Endothelial cell of umbilical vein (primary cell): Measurements from ENCODE around the gene RPS25. TPM values are rescaled to one million over a fixed set of nuclear protein-coding genes. Genes with fewer than 3 reads are reported as not detected.

Experiments used
- BruUV-seq: library from RNA; stranded (reverse); fragments of 400-500 nt; replicated peaks from 2 replicates; lab custom pipeline; 2021; lab: Mats Ljungman, UMichigan
- CTCF ChIA-PET: fragments of 300-600, 350-600 bp; sonication (Branson Sonifier 250); formaldehyde crosslinking; loops from one replicate; lab custom pipeline; 2021; ENCODE audit warnings: antibody characterized with exemption, inconsistent platforms; lab: Charles Lee
- POLR2A ChIA-PET: fragments of 300-600, 350-600 bp; sonication (Branson Sonifier 250); formaldehyde crosslinking; loops from one replicate; lab custom pipeline; 2021; ENCODE audit warnings: antibody characterized with exemption, inconsistent platforms; lab: Charles Lee
- DNase-seq: peaks from one replicate; pipeline ENCODE4 v3.0.0-alpha.2; 2011; ENCODE audit warnings: low read depth, low spot score
- FAIRE-seq: peaks from 2 replicates; lab custom pipeline; 2011; peaks lifted over from hg19 to GRCh38; lab: Jason Lieb, UNC
- H2AFZ ChIP-seq: 2 replicates; pipeline ENCODE4 v1.6.0; 2012; ENCODE audit warnings: low read depth, low read length, control low read depth, inconsistent platforms
- H3K27ac ChIP-seq: 2 replicates; pipeline ENCODE4 v1.5.1; 2011; ENCODE audit warnings: low read depth, mild to moderate bottlenecking, control low read depth, low read length, moderate library complexity; ENCODE audit not compliant: insufficient read depth
- H3K27me3 ChIP-seq, 2 experiments: 2 replicates each; pipeline versions ENCODE4 v1.6.0 to v1.6.1; 2011; ENCODE audit warnings: low read length in 2 of 2, mixed read lengths in 1 of 2; ENCODE audit not compliant: control insufficient read depth in 2 of 2, insufficient read depth in 2 of 2
- H3K36me3 ChIP-seq, 2 experiments: 2 replicates in 1 of 2; 3 replicates in 1 of 2; pipeline ENCODE4 v1.5.1; 2011; ENCODE audit warnings: low read length in 2 of 2, mild to moderate bottlenecking in 1 of 2, moderate library complexity in 1 of 2; ENCODE audit not compliant: control insufficient read depth in 2 of 2, insufficient read depth in 2 of 2; ENCODE audit errors: extremely low read depth in 1 of 2
- H3K4me1 ChIP-seq: 3 replicates; pipeline ENCODE4 v1.5.1; 2011; ENCODE audit warnings: mild to moderate bottlenecking, low read length; ENCODE audit not compliant: control insufficient read depth, insufficient read depth; ENCODE audit errors: extremely low read depth
- H3K4me2 ChIP-seq: 2 replicates; pipeline ENCODE4 v1.6.1; 2011; ENCODE audit warnings: low read length, control low read depth, mixed read lengths; ENCODE audit not compliant: insufficient read depth
- H3K4me3 ChIP-seq, 3 experiments: fragments of 200-600 bp in 1 of 3; sonication (generic), shearing (Covaris generic) in 1 of 3; replicated peaks in 1 of 3; 2 replicates each; pipeline ENCODE4 v1.5.1; 2011 to 2016; ENCODE audit warnings: control low read depth in 3 of 3, low read length in 3 of 3, mild to moderate bottlenecking in 2 of 3, inconsistent platforms in 1 of 3, low read depth in 1 of 3, moderate library complexity in 1 of 3; ENCODE audit not compliant: insufficient read depth in 1 of 3
- H3K79me2 ChIP-seq: 2 replicates; pipeline ENCODE4 v1.6.0; 2012; ENCODE audit warnings: low read length, inconsistent platforms; ENCODE audit not compliant: control insufficient read depth, insufficient read depth
- H3K9ac ChIP-seq: replicated peaks from 2 replicates; pipeline ENCODE3; 2011; ENCODE audit warnings: low read length, control low read depth; ENCODE audit not compliant: insufficient read depth; ENCODE audit errors: extremely low read depth
- H3K9me1 ChIP-seq: replicated peaks from 3 replicates; pipeline ENCODE4 v1.6.0; 2011; ENCODE audit warnings: mild to moderate bottlenecking, low read length; ENCODE audit not compliant: control insufficient read depth, insufficient read depth; ENCODE audit errors: extremely low read depth
- H3K9me3 ChIP-seq: replicated peaks from 2 replicates; pipeline ENCODE4 v1.5.1; 2012; ENCODE audit warnings: low read length, inconsistent platforms; ENCODE audit not compliant: control insufficient read depth, insufficient read depth
- H4K20me1 ChIP-seq: replicated peaks from 2 replicates; pipeline ENCODE3; 2011; ENCODE audit warnings: mild to moderate bottlenecking, low read length; ENCODE audit not compliant: control insufficient read depth, insufficient read depth; ENCODE audit errors: extremely low read depth
- EZH2 ChIP-seq: IDR thresholded peaks from 2 replicates; pipeline ENCODE4 v1.6.1; 2012; ENCODE audit warnings: borderline replicate concordance, low read depth, mild to moderate bottlenecking, moderate library complexity, low read length, inconsistent platforms; ENCODE audit not compliant: severe bottlenecking
- FOS ChIP-seq: IDR thresholded peaks from 2 replicates; pipeline ENCODE4 v1.6.1; 2011; ENCODE audit warnings: mild to moderate bottlenecking, low read length, moderate library complexity, borderline replicate concordance; ENCODE audit not compliant: insufficient read depth
- GATA2 ChIP-seq: IDR thresholded peaks from 2 replicates; pipeline ENCODE4 v1.7.0; 2011; ENCODE audit warnings: low read depth, mild to moderate bottlenecking, moderate library complexity, mixed read lengths, low read length; ENCODE audit not compliant: insufficient read length, insufficient read depth
- JUN ChIP-seq: IDR thresholded peaks from 2 replicates; pipeline ENCODE4 v1.6.1; 2011; ENCODE audit warnings: borderline replicate concordance, low read depth; ENCODE audit not compliant: insufficient read length, insufficient read depth
- MYC ChIP-seq: IDR thresholded peaks from one replicate; pipeline ENCODE4 v1.6.1; 2011; ENCODE audit warnings: mild to moderate bottlenecking, low read depth, low read length
- dilution Hi-C: fragments of 300-500 bp; cut with MboI; formaldehyde crosslinking; loops from one replicate; pipeline ENCODE4 v1.15.0; 2019; ENCODE audit warnings: low sequenced_read_pairs; ENCODE audit not compliant: extremely low pct_ligation_motif_present
- intact Hi-C: fragments of 100-400 bp; cut with micrococcal nuclease; formaldehyde crosslinking; loops from one replicate; pipeline ENCODE4 v1.10.0; 2022
- polyA plus RNA-seq, 4 experiments: library from polyadenylated mRNA; depleted of rRNA in 3 of 4; stranded (reverse) in 3 of 4; unstranded in 1 of 4; fragments of >200 nt; gene quantifications; 2 replicates each; pipeline versions ENCODE4 v1.2.1 to v1.2.3, GENCODE V29; 2011 to 2012; ENCODE audit warnings: missing spikeins in 1 of 4
- total RNA-seq: library from RNA; stranded (reverse); gene quantifications from 2 replicates; pipeline ENCODE4 v1.2.3, GENCODE V29; 2021
- TF ChIP-seq, protein P1 (sequence below), 2 donors: IDR thresholded peaks; 1 replicate in 1 of 2; 2 replicates in 1 of 2; pipeline ENCODE4 v1.5.1; 2011; ENCODE audit warnings: low read length in 2 of 2, mild to moderate bottlenecking in 2 of 2, moderate library complexity in 2 of 2, control low read depth in 1 of 2, inconsistent platforms in 1 of 2, low read depth in 1 of 2; ENCODE audit not compliant: insufficient read depth in 1 of 2; ENCODE audit errors: extremely low read depth in 1 of 2

RPS25 gene
- total and polyA plus RNA-seq, 2 donors (not counting 3 experiments of a cell fraction or from before 2014, with no cell fraction given): 887 to 992 TPM

DNA sequence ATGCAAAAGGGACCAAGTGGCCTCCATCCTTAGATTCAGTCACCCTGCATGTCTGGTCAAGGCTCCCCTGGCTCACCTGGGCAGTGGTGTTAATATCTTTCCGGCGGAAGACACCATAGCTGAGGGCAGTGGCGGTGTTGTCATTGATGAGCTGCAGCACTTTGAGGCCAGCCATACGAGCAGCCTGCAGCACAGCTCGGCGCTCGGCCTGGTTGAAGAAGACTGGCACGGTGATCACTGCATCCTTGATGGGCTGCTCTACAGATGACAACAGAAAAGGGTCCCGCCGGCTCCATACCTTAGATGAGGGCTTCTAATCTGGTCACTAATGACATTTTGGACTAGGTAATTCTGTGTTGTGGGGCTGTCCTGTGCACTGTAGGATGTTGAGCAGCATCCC is 36.3 kb upstream of the RPS25 start:
- peaks cover 11% of the 10 kb centered on the region for H3K4me1 ChIP-seq
- no peaks in the 10 kb centered on the region for H3K27me3 ChIP-seq
- H3K9me1 ChIP-seq: no peaks in the 10 kb centered on the region
- no TSS peak for BruUV-seq
- intact Hi-C loops (no loop called here), dilution Hi-C loops (no loop called here)
- DNase-seq: no peak
- CTCF ChIA-PET: interaction anchor here (1.0 kb wide), 1 partner anchor 253 kb away, joined by 3 read pairs; no protein-coding TSS in a partner anchor
- no peak overlapping the region for H3K9ac ChIP-seq
- TF ChIP-seq FOS (no peak), JUN (no peak), MYC (no peak)
- FAIRE-seq: no peak
- H2AFZ ChIP-seq: no peak overlapping the region
- POLR2A ChIA-PET: no interaction called here
- H3K4me2 ChIP-seq: no peak overlapping the region
- H3K9me3 ChIP-seq: no peaks in the 10 kb centered on the region
- no peak overlapping the region for H3K4me3 ChIP-seq
- H3K79me2 ChIP-seq: peaks cover 19% of the 10 kb centered on the region
- H3K27ac ChIP-seq: no peak overlapping the region
- peaks cover 21 to 47% of the 10 kb centered on the region in 2 experiments for H3K36me3 ChIP-seq
- H4K20me1 ChIP-seq: no peaks in the 10 kb centered on the region

DNA sequence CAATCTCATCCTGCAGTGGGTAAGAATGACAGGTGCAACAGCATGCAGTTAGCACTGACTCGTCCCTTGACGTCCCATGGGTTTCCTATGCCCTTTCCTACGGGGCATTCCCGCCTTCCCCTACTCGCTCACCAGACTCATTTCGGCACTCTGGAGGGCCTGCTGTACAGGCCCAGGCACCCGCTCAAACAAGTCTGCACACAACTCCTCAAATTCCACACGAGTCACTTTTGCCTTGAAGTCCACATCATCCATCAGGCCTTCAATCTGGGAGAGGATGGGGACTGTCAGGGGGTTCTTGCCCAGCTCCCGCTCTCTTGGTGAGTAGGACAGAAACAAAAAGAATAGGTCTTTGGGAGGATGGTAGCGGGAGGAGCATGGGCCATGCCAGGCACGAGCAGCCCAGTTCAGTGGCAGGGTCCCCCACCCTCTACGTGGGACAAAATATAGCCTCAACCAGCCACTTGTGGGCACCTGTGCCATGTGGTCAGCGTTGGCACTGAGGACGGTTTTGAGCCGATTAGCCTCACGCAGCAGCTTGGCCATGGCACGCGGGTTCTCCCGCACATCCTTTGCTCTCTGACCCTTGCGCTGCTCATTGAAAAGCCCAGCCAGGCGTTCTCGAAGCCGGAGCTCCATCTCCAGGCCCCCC is 34.1 kb upstream of the RPS25 start:
- no peak overlapping the region for H3K4me3 ChIP-seq
- no TSS peak for BruUV-seq
- H3K4me2 ChIP-seq: no peak overlapping the region
- H3K9ac ChIP-seq: no peak overlapping the region
- no peak overlapping the region for H3K27ac ChIP-seq
- no peaks in the 10 kb centered on the region for H3K9me3 ChIP-seq
- peaks cover 27 to 68% of the 10 kb centered on the region in 2 experiments for H3K36me3 ChIP-seq
- intact Hi-C loops: no loop called here
- H3K4me1 ChIP-seq: peaks cover 9% of the 10 kb centered on the region
- no peaks in the 10 kb centered on the region for H3K9me1 ChIP-seq
- no peak overlapping the region for H2AFZ ChIP-seq
- FAIRE-seq (no peak), DNase-seq (no peak)
- dilution Hi-C loops: no loop called here
- TF ChIP-seq, protein P1, sequence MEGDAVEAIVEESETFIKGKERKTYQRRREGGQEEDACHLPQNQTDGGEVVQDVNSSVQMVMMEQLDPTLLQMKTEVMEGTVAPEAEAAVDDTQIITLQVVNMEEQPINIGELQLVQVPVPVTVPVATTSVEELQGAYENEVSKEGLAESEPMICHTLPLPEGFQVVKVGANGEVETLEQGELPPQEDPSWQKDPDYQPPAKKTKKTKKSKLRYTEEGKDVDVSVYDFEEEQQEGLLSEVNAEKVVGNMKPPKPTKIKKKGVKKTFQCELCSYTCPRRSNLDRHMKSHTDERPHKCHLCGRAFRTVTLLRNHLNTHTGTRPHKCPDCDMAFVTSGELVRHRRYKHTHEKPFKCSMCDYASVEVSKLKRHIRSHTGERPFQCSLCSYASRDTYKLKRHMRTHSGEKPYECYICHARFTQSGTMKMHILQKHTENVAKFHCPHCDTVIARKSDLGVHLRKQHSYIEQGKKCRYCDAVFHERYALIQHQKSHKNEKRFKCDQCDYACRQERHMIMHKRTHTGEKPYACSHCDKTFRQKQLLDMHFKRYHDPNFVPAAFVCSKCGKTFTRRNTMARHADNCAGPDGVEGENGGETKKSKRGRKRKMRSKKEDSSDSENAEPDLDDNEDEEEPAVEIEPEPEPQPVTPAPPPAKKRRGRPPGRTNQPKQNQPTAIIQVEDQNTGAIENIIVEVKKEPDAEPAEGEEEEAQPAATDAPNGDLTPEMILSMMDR (IDR thresholded peaks at IDR 0.05; ENCODE audit: extremely low read depth in 1 of 2, insufficient read depth in 1 of 2, low read depth in 1 of 2, low read length in 2 of 2): no peak
- no peak for TF ChIP-seq GATA2
- no peak for TF ChIP-seq MYC
- TF ChIP-seq EZH2: no peak
- CTCF ChIA-PET: no interaction called here
- no peaks in the 10 kb centered on the region for H3K27me3 ChIP-seq
- no peaks in the 10 kb centered on the region for H4K20me1 ChIP-seq
- POLR2A ChIA-PET: no interaction called here
- peaks cover 19% of the 10 kb centered on the region for H3K79me2 ChIP-seq
